ENCODE data around the gene ZFHX3. TPM values are rescaled to one million over a fixed set of nuclear protein-coding genes. Genes with fewer than 3 reads are reported as not detected.

The ZFHX3 gene
- total and polyA plus RNA-seq, 9 of the 15 experiments (the other 6 are each of a cell fraction or from before 2014, with no cell fraction given): 0.01 to 0.23 (median 0.06) TPM; not detected in 4

DNA sequence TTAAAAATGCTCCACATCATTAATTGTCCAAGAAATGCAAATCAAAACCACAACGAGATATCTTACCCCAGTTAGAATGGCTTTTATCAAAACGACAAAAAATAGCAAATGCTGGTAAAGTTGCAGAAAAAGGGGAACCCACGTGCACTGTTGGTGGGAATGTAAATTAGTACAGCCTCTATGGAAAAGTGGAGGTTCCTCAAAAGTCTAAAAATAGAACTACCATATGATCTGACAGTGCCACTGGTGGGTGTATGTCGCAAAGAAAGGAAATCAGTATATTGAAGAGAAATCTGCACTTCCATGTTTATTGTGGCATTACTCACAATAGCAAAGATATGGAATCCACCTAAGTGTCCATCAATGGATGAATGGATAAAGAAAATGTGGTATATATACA is 38.2 kb upstream of the ZFHX3 start:
- POLR2A ChIA-PET: interaction anchor here (0.6 to 0.7 kb wide), 2 partner anchors 9 to 13 kb away, joined by 3 to 4 read pairs; no protein-coding TSS in a partner anchor
- in situ Hi-C loops (cut with MboI): no loop called here
- H3K79me2 ChIP-seq (ENCODE audit: control insufficient read depth, insufficient read depth, low read length): no peaks in the 10 kb centered on the region
- TF ChIP-seq, protein P1, sequence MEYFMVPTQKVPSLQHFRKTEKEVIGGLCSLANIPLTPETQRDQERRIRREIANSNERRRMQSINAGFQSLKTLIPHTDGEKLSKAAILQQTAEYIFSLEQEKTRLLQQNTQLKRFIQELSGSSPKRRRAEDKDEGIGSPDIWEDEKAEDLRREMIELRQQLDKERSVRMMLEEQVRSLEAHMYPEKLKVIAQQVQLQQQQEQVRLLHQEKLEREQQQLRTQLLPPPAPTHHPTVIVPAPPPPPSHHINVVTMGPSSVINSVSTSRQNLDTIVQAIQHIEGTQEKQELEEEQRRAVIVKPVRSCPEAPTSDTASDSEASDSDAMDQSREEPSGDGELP (CRISPR knock-in tag; IDR thresholded peaks at IDR 0.05; ENCODE audit: borderline replicate concordance): no peak
- TF ChIP-seq DMBX1 (CRISPR knock-in tag; IDR thresholded peaks at IDR 0.05; ENCODE audit: borderline replicate concordance) (no peak), SMARCB1 (IDR thresholded peaks at IDR 0.05; ENCODE audit: insufficient read length, low read depth) (no peak), TRIM24 (IDR thresholded peaks at IDR 0.05) (no peak), RBM17 (IDR thresholded peaks at IDR 0.05; ENCODE audit: borderline replicate concordance, low read depth, low read length) (no peak), ETS2 (tag; IDR thresholded peaks at IDR 0.05; ENCODE audit: borderline replicate concordance, poor library complexity, severe bottlenecking) (no peak), HMG20B (CRISPR knock-in tag; IDR thresholded peaks at IDR 0.05) (no peak), HNRNPL (IDR thresholded peaks at IDR 0.05; ENCODE audit: low read depth, low read length) (no peak), TCFL5 (CRISPR knock-in tag; conservative IDR thresholded peaks at IDR 0.05) (no peak)
- TF ChIP-seq, protein P2, sequence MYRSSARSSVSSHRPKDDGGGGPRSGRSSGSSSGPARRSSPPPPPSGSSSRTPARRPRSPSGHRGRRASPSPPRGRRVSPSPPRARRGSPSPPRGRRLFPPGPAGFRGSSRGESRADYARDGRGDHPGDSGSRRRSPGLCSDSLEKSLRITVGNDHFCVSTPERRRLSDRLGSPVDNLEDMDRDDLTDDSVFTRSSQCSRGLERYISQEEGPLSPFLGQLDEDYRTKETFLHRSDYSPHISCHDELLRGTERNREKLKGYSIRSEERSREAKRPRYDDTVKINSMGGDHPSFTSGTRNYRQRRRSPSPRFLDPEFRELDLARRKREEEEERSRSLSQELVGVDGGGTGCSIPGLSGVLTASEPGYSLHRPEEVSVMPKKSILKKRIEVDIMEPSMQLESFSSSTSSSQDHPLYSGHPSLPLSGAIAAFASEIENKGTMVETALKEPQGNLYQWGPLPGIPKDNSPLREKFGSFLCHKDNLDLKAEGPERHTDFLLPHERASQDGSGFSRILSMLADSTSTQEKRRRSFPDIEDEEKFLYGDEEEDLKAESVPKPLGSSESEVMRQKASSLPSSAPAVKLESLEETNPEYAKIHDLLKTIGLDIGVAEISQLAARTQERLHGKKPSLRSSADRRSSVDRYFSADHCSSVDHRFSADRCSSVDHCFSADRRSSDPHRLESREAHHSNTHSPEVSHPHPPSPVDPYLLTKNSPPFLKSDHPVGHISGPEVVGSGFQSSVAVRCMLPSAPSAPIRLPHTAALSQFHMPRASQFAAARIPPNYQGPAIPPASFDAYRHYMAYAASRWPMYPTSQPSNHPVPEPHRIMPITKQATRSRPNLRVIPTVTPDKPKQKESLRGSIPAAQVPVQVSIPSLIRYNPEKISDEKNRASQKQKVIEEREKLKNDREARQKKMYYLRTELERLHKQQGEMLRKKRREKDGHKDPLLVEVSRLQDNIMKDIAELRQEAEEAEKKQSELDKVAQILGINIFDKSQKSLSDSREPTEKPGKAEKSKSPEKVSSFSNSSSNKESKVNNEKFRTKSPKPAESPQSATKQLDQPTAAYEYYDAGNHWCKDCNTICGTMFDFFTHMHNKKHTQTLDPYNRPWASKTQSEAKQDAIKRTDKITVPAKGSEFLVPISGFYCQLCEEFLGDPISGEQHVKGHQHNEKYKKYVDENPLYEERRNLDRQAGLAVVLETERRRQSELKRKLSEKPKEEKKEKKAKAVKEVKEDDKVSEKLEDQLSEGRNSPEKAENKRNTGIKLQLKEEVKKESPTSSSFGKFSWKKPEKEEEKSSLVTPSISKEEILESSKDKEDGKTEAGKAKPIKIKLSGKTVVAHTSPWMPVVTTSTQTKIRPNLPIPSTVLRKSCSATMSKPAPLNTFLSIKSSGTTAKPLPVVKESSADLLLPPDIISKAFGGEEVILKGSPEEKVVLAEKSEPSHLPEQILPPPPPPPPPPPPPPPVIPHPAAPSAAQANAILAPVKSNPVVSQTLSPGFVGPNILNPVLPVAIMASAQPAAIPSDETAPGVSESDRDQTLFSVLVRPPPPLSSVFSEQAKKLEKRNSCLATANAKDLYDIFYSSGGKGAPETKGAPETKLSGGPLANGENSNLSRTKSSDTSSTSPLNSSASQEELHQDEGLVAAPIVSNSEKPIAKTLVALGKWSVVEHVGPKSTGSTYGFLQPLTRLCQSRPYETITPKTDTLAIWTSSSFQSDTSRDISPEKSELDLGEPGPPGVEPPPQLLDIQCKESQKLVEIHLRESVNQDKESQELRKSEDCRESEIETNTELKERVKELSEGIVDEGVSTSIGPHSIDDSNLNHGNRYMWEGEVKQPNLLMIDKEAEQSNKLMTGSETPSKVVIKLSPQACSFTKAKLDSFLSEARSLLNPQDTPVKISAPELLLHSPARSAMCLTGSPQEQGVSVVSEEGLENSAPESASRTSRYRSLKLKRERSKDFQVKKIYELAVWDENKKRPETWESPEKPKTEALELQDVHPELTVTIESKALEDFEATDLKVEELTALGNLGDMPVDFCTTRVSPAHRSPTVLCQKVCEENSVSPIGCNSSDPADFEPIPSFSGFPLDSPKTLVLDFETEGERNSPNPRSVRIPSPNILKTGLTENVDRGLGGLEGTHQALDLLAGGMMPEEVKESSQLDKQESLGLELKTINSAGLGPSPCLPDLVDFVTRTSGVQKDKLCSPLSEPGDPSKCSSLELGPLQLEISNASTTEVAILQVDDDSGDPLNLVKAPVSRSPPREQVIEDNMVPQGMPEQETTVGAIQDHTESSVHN (IDR thresholded peaks at IDR 0.05; ENCODE audit: borderline replicate concordance in 1 of 2, low read depth in 1 of 2): no peak
- TF ChIP-seq, protein P3, sequence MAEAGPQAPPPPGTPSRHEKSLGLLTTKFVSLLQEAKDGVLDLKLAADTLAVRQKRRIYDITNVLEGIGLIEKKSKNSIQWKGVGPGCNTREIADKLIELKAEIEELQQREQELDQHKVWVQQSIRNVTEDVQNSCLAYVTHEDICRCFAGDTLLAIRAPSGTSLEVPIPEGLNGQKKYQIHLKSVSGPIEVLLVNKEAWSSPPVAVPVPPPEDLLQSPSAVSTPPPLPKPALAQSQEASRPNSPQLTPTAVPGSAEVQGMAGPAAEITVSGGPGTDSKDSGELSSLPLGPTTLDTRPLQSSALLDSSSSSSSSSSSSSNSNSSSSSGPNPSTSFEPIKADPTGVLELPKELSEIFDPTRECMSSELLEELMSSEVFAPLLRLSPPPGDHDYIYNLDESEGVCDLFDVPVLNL (CRISPR knock-in tag; IDR thresholded peaks at IDR 0.05; ENCODE audit: low read depth): no peak

More for the DNA sequence above, 38.2 kb upstream of the ZFHX3 start:
- Histone ChIP-seq H3K27me3 (ENCODE audit: control insufficient read depth in 2 of 2, insufficient read depth in 2 of 2, low read length in 2 of 2) (peaks cover 1 to 5% of the 10 kb centered on the region in 2 experiments; a peak in 1 of 5 replicates), H3K4me2 (ENCODE audit: insufficient read depth, low read length) (no peak overlapping the region), H3K9ac (ENCODE audit: insufficient read depth in 1 of 2, low read depth in 2 of 2, low read length in 2 of 2) (no peak overlapping the region), H3K27ac (ENCODE audit: extremely low read depth, low read depth, low read length) (no peak overlapping the region), H4K20me1 (replicated peaks; ENCODE audit: control insufficient read depth, insufficient read depth, low read length) (no peaks in the 10 kb centered on the region), H3K9me3 (replicated peaks; ENCODE audit: control insufficient read depth, insufficient read depth, low read depth, low read length) (no peaks in the 10 kb centered on the region), H3K4me1 (replicated peaks in 1 of 2; ENCODE audit: control insufficient read depth in 2 of 2, insufficient read depth in 2 of 2, low read length in 2 of 2) (no peaks in the 10 kb centered on the region), H3K4me3 (no peak overlapping the region), H2AFZ (ENCODE audit: low read depth, low read length) (no peak overlapping the region), H3K9me1 (ENCODE audit: control insufficient read depth, insufficient read depth, low read length) (no peaks in the 10 kb centered on the region), H3K36me3 (ENCODE audit: control insufficient read depth, insufficient read depth, low read length) (no peaks in the 10 kb centered on the region)
- no peak for ATAC-seq
- FAIRE-seq: no peak
- CTCF ChIA-PET (ENCODE audit: low intra/inter-chr PET ratio): no interaction called here
- no peak for DNase-seq (ENCODE audit: extremely low read depth in 1 of 4, low spot score in 3 of 4)
- WGBS (ENCODE audit: insufficient coverage, low coverage, missing lambda C conversion rate): 0% methylated on average over 4 of the region's 4 CpGs
- no TSS peak for BruUV-seq (replicated peaks)
- intact Hi-C loops (cut with micrococcal nuclease): no loop called here

Measured in K562 (cell line).